CD4-positive, alpha-beta T cell (primary cell): ENCODE measurements around the gene NFYB. TPM values are rescaled to one million over a fixed set of nuclear protein-coding genes. Genes with fewer than 3 reads are reported as not detected.
"Not testable (repeated sequence)": the region's sequence is repeated elsewhere in the genome, so short reads cannot be mapped to it uniquely, and the experiment has no call there.

ENCODE experiments used
- ATAC-seq: fragments of 200-7000 bp; cut with Tn5 transposase; one replicate; pipeline ENCODE4 v1.10.0; 2022; ENCODE audit warnings: mild to moderate bottlenecking; ENCODE audit not compliant: poor library complexity
- CTCF ChIA-PET: fragments of 350-600 bp; sonication (Branson Sonifier 250); formaldehyde crosslinking; loops from one replicate; lab custom pipeline; 2021; ENCODE audit warnings: antibody characterized with exemption, inconsistent platforms; lab: Charles Lee
- POLR2A ChIA-PET: fragments of 350-600 bp; sonication (Branson Sonifier 250); formaldehyde crosslinking; loops from one replicate; lab custom pipeline; 2021; ENCODE audit warnings: antibody characterized with exemption, inconsistent platforms; lab: Charles Lee
- DNase-seq, 14 experiments: peaks; one replicate each; pipeline ENCODE4 v3.0.0-alpha.2; 2013 to 2020; ENCODE audit warnings: mixed read lengths in 2 of 14
- H3K27ac ChIP-seq, 2 donors: one replicate each; pipeline versions ENCODE4 v1.5.1 to v1.7.0; 2013; ENCODE audit warnings: low read length in 2 of 2, low read depth in 1 of 2, mild to moderate bottlenecking in 1 of 2
- H3K27me3 ChIP-seq, 2 experiments: 1 replicate in 1 of 2; 2 replicates in 1 of 2; pipeline versions ENCODE4 v1.6.1 to v1.7.0; 2013; ENCODE audit warnings: low read length in 2 of 2, control low read depth in 1 of 2, mild to moderate bottlenecking in 1 of 2, moderate library complexity in 1 of 2; ENCODE audit not compliant: insufficient read depth in 2 of 2, control insufficient read depth in 1 of 2
- H3K36me3 ChIP-seq: one replicate; pipeline ENCODE4 v1.6.1; 2013; ENCODE audit warnings: low read length, control low read depth; ENCODE audit not compliant: insufficient read depth
- H3K4me1 ChIP-seq: one replicate; pipeline ENCODE4 v1.6.1; 2013; ENCODE audit warnings: low read length, control low read depth; ENCODE audit not compliant: insufficient read depth
- H3K4me3 ChIP-seq: one replicate; pipeline ENCODE4 v1.5.1; 2013; ENCODE audit warnings: mild to moderate bottlenecking, low read length, moderate library complexity
- H3K9me3 ChIP-seq, 2 experiments: 1 replicate in 1 of 2; 2 replicates in 1 of 2; pipeline versions ENCODE4 v1.6.1 to v1.7.0; 2013; ENCODE audit warnings: low read length in 2 of 2, mild to moderate bottlenecking in 2 of 2, control low read depth in 1 of 2, moderate library complexity in 1 of 2; ENCODE audit not compliant: control insufficient read depth in 1 of 2, insufficient read depth in 1 of 2
- H3K27ac Mint-ChIP-seq: one replicate; pipeline ENCODE4 v1.8.0; 2020; ENCODE audit warnings: mixed read lengths
- H3K27me3 Mint-ChIP-seq: one replicate; pipeline ENCODE4 v1.8.0; 2021; ENCODE audit warnings: mixed read lengths
- H3K36me3 Mint-ChIP-seq: one replicate; pipeline ENCODE4 v1.8.0; 2021; ENCODE audit warnings: low read depth, mixed read lengths
- H3K4me1 Mint-ChIP-seq: one replicate; pipeline ENCODE4 v1.8.0; 2021; ENCODE audit warnings: low read depth, mixed read lengths
- H3K4me3 Mint-ChIP-seq: one replicate; pipeline ENCODE4 v1.8.0; 2020; ENCODE audit warnings: mild to moderate bottlenecking, mixed read lengths
- H3K9me3 Mint-ChIP-seq: one replicate; pipeline ENCODE4 v1.8.0; 2020; ENCODE audit warnings: mixed read lengths
- CTCF ChIP-seq: fragments of 200-600 bp; IDR thresholded peaks from one replicate; pipeline ENCODE4 v1.8.0; 2022; ENCODE audit warnings: antibody characterized with exemption, mild to moderate bottlenecking
- intact Hi-C, 2 experiments: fragments of 100-400 bp; cut with DNase I in 1 of 2; cut with micrococcal nuclease in 1 of 2; formaldehyde crosslinking; loops; one replicate each; pipeline versions ENCODE4 v1.15.1 to v1.9.0; 2023 to 2025; cut with DNase I, micrococcal nuclease
- total RNA-seq, 174 experiments: library from RNA in 2 of 174; stranded (reverse) in 2 of 174; gene quantifications; one replicate each; pipeline ENCODE4 v1.2.3 and lab custom pipeline; 2021 to 2026

Gene NFYB
- total RNA-seq, 2 experiments from 2014 or later = 12.8 to 14.6 TPM

- ChIA-PET CTCF (no interaction called here), POLR2A (no interaction called here)
- intact Hi-C loops = no loop called here
- no peak for TF ChIP-seq CTCF
- Histone ChIP-seq H3K9me3 (no peaks in the 10 kb centered on the region), H3K27me3 (no peaks in the 10 kb centered on the region), H3K36me3 (no peaks in the 10 kb centered on the region), H3K4me1 (no peaks in the 10 kb centered on the region), H3K27ac (no peak overlapping the region), H3K4me3 (no peak overlapping the region)
- H3K36me3 Mint-ChIP-seq = no peaks in the 10 kb centered on the region
- ATAC-seq (no peak), DNase-seq (no peak)
- H3K4me3 Mint-ChIP-seq = no peak overlapping the region
- H3K4me1 Mint-ChIP-seq = no peaks in the 10 kb centered on the region
- H3K9me3 Mint-ChIP-seq = no peaks in the 10 kb centered on the region
- H3K27me3 Mint-ChIP-seq = no peaks in the 10 kb centered on the region
- H3K27ac Mint-ChIP-seq = no peak overlapping the region
Measured at GRCh38 chr12:104175726-104176247, 37.8 kb upstream of the NFYB start.

GRCh38 chr12:104173804-104174203, 35.8 kb upstream of the NFYB start:
- H3K27me3 Mint-ChIP-seq, H3K36me3 ChIP-seq, H3K27me3 ChIP-seq, ATAC-seq, H3K36me3 Mint-ChIP-seq, POLR2A ChIA-PET, H3K27ac Mint-ChIP-seq, H3K27ac ChIP-seq, CTCF ChIA-PET, H3K4me1 Mint-ChIP-seq, H3K9me3 ChIP-seq, H3K4me3 Mint-ChIP-seq, H3K4me1 ChIP-seq, H3K4me3 ChIP-seq, H3K9me3 Mint-ChIP-seq, intact Hi-C loops, DNase-seq: not testable (repeated sequence)

GRCh38 chr12:104172570-104172947, 34.5 kb upstream of the NFYB start:
- intact Hi-C loops = no loop called here
- TF ChIP-seq CTCF = no peak
- H3K4me3 ChIP-seq = no peak overlapping the region
- Mint-ChIP-seq H3K4me3 (no peak overlapping the region), H3K4me1 (no peaks in the 10 kb centered on the region), H3K27ac (no peak overlapping the region), H3K9me3 (no peaks in the 10 kb centered on the region), H3K36me3 (no peaks in the 10 kb centered on the region), H3K27me3 (no peaks in the 10 kb centered on the region)
- no peak for DNase-seq
- H3K36me3 ChIP-seq = no peaks in the 10 kb centered on the region
- ChIA-PET CTCF (no interaction called here), POLR2A (no interaction called here)
- H3K27ac ChIP-seq = no peak overlapping the region
- no peaks in the 10 kb centered on the region for H3K27me3 ChIP-seq
- H3K4me1 ChIP-seq = no peaks in the 10 kb centered on the region
- H3K9me3 ChIP-seq = no peaks in the 10 kb centered on the region
- no peak for ATAC-seq
